HCT116 (cell line): ENCODE results near the gene C9orf43. TPM values are rescaled to one million over a fixed set of nuclear protein-coding genes. Genes with fewer than 3 reads are reported as not detected.
"Not testable (repeated sequence)": the region's sequence is repeated elsewhere in the genome, so short reads cannot be mapped to it uniquely, and the experiment has no call there.

Experiments
- ATAC-seq: fragments of 200-7000 bp; cut with Tn5 transposase; 2 replicates; pipeline ENCODE4 v1.9.1; 2020; ENCODE audit warnings: mild to moderate bottlenecking, moderate library complexity
- BruUV-seq: library from RNA; stranded (reverse); fragments of 400-500 nt; replicated peaks from 2 replicates; lab custom pipeline; 2021; lab: Mats Ljungman, UMichigan
- CTCF ChIA-PET: fragments of 300-600 bp; sonication (Branson Sonifier 250); formaldehyde crosslinking; loops from one replicate; lab custom pipeline; 2021; ENCODE audit warnings: antibody characterized with exemption; lab: Charles Lee
- POLR2A ChIA-PET: fragments of 300-600, 350-600 bp; sonication (Branson Sonifier 250); formaldehyde crosslinking; loops from one replicate; lab custom pipeline; 2021; ENCODE audit warnings: antibody characterized with exemption; lab: Charles Lee
- RAD21 ChIA-PET, 2 experiments: fragments of 300-600 bp; sonication (Branson Sonifier 250); formaldehyde crosslinking; loops; one replicate each; lab custom pipeline; 2023; ENCODE audit warnings: low total read pairs in 2 of 2; ENCODE audit not compliant: uncharacterized antibody in 2 of 2, unreplicated experiment in 2 of 2, low non-redundant PET in 1 of 2; lab: Charles Lee
- DNase-seq: peaks from one replicate; pipeline ENCODE4 v3.0.0-alpha.2; 2010; ENCODE audit warnings: low read depth, low spot score
- H2AFZ ChIP-seq: fragments of 200-600 bp; shearing (Covaris generic), sonication (generic); 2 replicates; pipeline ENCODE4 v1.6.1; 2017; ENCODE audit warnings: low read depth, mixed run types, mixed read lengths, antibody characterized with exemption, low read length; ENCODE audit not compliant: poor library complexity, severe bottlenecking
- H3K27ac ChIP-seq: 2 replicates; pipeline ENCODE4 v1.5.1; 2012; ENCODE audit warnings: low read depth, low read length
- H3K27me3 ChIP-seq: fragments of 200-600 bp; sonication (generic); 2 replicates; pipeline ENCODE4 v1.6.1; 2016; ENCODE audit warnings: mixed run types, low read length, mixed read lengths; ENCODE audit not compliant: insufficient read depth
- H3K36me3 ChIP-seq, 2 experiments: fragments of 200-500 bp in 1 of 2; fragments of 200-600 bp in 1 of 2; sonication (Bioruptor generic) in 1 of 2; sonication (generic) in 1 of 2; 2 replicates each; pipeline versions ENCODE4 v1.5.1 to v1.6.1; 2014 to 2016; ENCODE audit warnings: low read length in 2 of 2, inconsistent platforms in 1 of 2, mixed read lengths in 1 of 2, mixed run types in 1 of 2; ENCODE audit not compliant: insufficient read depth in 2 of 2, control insufficient read depth in 1 of 2
- H3K4me1 ChIP-seq, 2 experiments: fragments of 200-600 bp in 1 of 2; sonication (generic) in 1 of 2; 2 replicates each; pipeline versions ENCODE4 v1.5.1 to v1.6.1; 2012 to 2017; ENCODE audit warnings: low read length in 2 of 2, inconsistent platforms in 1 of 2, mild to moderate bottlenecking in 1 of 2, mixed read lengths in 1 of 2, mixed run types in 1 of 2, moderate library complexity in 1 of 2; ENCODE audit not compliant: insufficient read depth in 2 of 2, control insufficient read depth in 1 of 2
- H3K4me2 ChIP-seq: fragments of 200-600 bp; sonication (generic); 2 replicates; pipeline ENCODE4 v1.6.1; 2017; ENCODE audit warnings: mixed run types, low read length, mixed read lengths
- H3K4me3 ChIP-seq, 2 experiments: fragments of 200-600 bp in 1 of 2; sonication (generic) in 1 of 2; replicated peaks in 1 of 2; 2 replicates each; pipeline ENCODE4 v1.5.1; 2011 to 2016; ENCODE audit warnings: low read length in 2 of 2, control low read depth in 1 of 2, low read depth in 1 of 2, mild to moderate bottlenecking in 1 of 2, mixed read lengths in 1 of 2, mixed run types in 1 of 2
- H3K79me2 ChIP-seq: fragments of 200-600 bp; sonication (generic); 2 replicates; pipeline ENCODE4 v1.6.1; 2017; ENCODE audit warnings: mild to moderate bottlenecking, mixed run types, low read length, moderate library complexity, mixed read lengths; ENCODE audit not compliant: insufficient read depth
- H3K9ac ChIP-seq: fragments of 200-600 bp; sonication (generic); 2 replicates; pipeline ENCODE4 v1.6.1; 2016; ENCODE audit warnings: low read length, mixed read lengths
- H3K9me2 ChIP-seq: fragments of 200-600 bp; sonication (generic), shearing (Covaris generic); 2 replicates; pipeline ENCODE4 v1.6.1; 2017; ENCODE audit warnings: mixed run types, mild to moderate bottlenecking, moderate library complexity; ENCODE audit not compliant: insufficient read depth
- H3K9me3 ChIP-seq, 2 experiments: fragments of 200-500 bp in 1 of 2; fragments of 200-600 bp in 1 of 2; sonication (Bioruptor generic) in 1 of 2; sonication (generic) in 1 of 2; 2 replicates each; pipeline ENCODE4 v1.6.1; 2014 to 2017; ENCODE audit warnings: low read length in 2 of 2, mixed read lengths in 2 of 2, inconsistent platforms in 1 of 2, low read depth in 1 of 2, mild to moderate bottlenecking in 1 of 2, mixed run types in 1 of 2, moderate library complexity in 1 of 2; ENCODE audit not compliant: control insufficient read depth in 1 of 2, insufficient read depth in 1 of 2
- H4K20me1 ChIP-seq: fragments of 200-600 bp; sonication (generic), shearing (Covaris generic); 2 replicates; pipeline ENCODE4 v1.6.1; 2017; ENCODE audit warnings: mixed run types, mild to moderate bottlenecking, moderate library complexity; ENCODE audit not compliant: insufficient read depth
- CBX3 ChIP-seq: IDR thresholded peaks from 2 replicates; pipeline ENCODE4 v1.6.1; 2012; ENCODE audit warnings: low read depth
- EZH2phosphoT487 ChIP-seq: fragments of 200-600 bp; IDR thresholded peaks from 2 replicates; pipeline ENCODE4 v1.6.1; 2018; ENCODE audit warnings: antibody characterized with exemption, borderline replicate concordance
- SP1 ChIP-seq: IDR thresholded peaks from 2 replicates; pipeline ENCODE4 v1.6.1; 2012; ENCODE audit warnings: low read depth
- ZNF274 ChIP-seq: fragments of 200-500 bp; sonication (Bioruptor generic); IDR thresholded peaks from 2 replicates; pipeline ENCODE4 v1.6.1; 2014; ENCODE audit warnings: mild to moderate bottlenecking, low read depth, low read length, inconsistent platforms
- intact Hi-C: fragments of 100-400 bp; cut with micrococcal nuclease; formaldehyde crosslinking; loops from 2 replicates; pipeline ENCODE4 v1.10.0; 2022
- total RNA-seq: library from RNA; stranded (reverse); gene quantifications from one replicate; pipeline ENCODE4 v1.2.1, GENCODE V29; 2021; ENCODE audit not compliant: unreplicated experiment

The C9orf43 gene
- total RNA-seq, 1 experiment from 2014 or later = 0.71 TPM

GRCh38 chr9:113381441-113381840 lies 29.1 kb upstream of the C9orf43 start:
- intact Hi-C loops, H3K9me2 ChIP-seq, H3K27ac ChIP-seq, H2AFZ ChIP-seq, H4K20me1 ChIP-seq, ATAC-seq, DNase-seq, H3K36me3 ChIP-seq, H3K79me2 ChIP-seq, CTCF ChIA-PET, H3K27me3 ChIP-seq, H3K9me3 ChIP-seq, H3K4me3 ChIP-seq, POLR2A ChIA-PET, BruUV-seq, RAD21 ChIA-PET, H3K9ac ChIP-seq: not testable (repeated sequence)
- Histone ChIP-seq H3K4me1 (peaks cover 18 to 28% of the 10 kb centered on the region in 2 experiments), H3K4me2 (0 out of 2 replicates have a peak overlapping the region, but pooled peaks have one; percentile 55)

GRCh38 chr9:113381909-113382411 lies 28.6 kb upstream of the C9orf43 start:
- Histone ChIP-seq H3K27me3 (no peaks in the 10 kb centered on the region), H3K4me3 (no peak overlapping the region), H3K36me3 (no peaks in the 10 kb centered on the region), H4K20me1 (no peaks in the 10 kb centered on the region), H3K9me3 (no peaks in the 10 kb centered on the region), H3K9ac (no peak overlapping the region), H3K4me2 (peak overlapping the region; percentile 55), H3K9me2 (no peaks in the 10 kb centered on the region), H2AFZ (no peak overlapping the region), H3K79me2 (no peaks in the 10 kb centered on the region), H3K27ac (no peak overlapping the region), H3K4me1 (peaks cover 18 to 27% of the 10 kb centered on the region in 2 experiments)
- intact Hi-C loops = no loop called here
- ChIA-PET RAD21 (no interaction called here), CTCF (no interaction called here), POLR2A (no interaction called here)
- no peak for TF ChIP-seq ZNF274
- peak; percentile 65 for TF ChIP-seq SP1
- no peak for TF ChIP-seq EZH2phosphoT487
- no peak for TF ChIP-seq CBX3
- no TSS peak for BruUV-seq
- ATAC-seq (no peak; the same call in 1 of the 2 replicates), DNase-seq (no peak)
